ENCODE measurements around the gene SMARCD3. TPM values are rescaled to one million over a fixed set of nuclear protein-coding genes. Genes with fewer than 3 reads are reported as not detected.

Gene SMARCD3
- total RNA-seq, 1 experiment from 2014 or later = 27.8 TPM

DNA sequence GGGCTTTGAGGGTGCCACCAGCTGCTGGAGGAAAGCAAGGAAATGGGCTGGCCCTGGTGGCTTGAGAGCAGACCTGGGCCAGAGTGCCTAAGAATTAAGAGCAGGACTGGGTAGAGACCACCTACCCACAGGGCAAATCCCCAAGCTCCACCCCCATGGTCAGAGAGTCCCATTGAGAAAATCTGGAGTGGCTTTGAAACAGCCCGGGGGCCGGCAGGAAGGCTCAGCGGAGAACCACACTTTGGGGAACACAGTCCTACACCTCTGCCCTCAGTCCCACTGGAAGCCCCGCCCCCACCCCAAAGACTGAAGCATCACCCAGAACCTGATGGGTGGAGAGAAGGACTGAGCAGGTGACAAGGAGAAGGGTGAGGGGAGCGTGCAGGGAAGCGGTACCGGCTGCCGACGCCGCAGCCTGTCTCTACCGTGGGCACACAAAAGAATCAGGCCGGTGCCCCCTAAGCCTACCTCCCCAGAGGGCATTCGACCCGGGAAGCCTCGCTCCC lies 3.6 kb downstream of the SMARCD3 start:
- no peaks in the 10 kb centered on the region for H3K9me3 ChIP-seq (ENCODE audit: control insufficient read depth, insufficient read depth, low read depth, low read length)
- POLR2A ChIA-PET = no interaction called here
- intact Hi-C loops (cut with micrococcal nuclease; ENCODE audit: unreplicated experiment) (no loop called here), in situ Hi-C loops (cut with HindIII; ENCODE audit: low pct_unique_long_range_greater_than_20kb, low sequenced_read_pairs) (no loop called here)
- DNase-seq (ENCODE audit: low read depth, low spot score) (no peak), ATAC-seq (no peak)
- BruUV-seq (replicated peaks) = no TSS peak
- peak overlapping the region; percentile 16 to 32; a peak in 3 of 4 replicates for H3K4me3 ChIP-seq (ENCODE audit: low read depth in 2 of 2, low read length in 2 of 2)
- H3K27ac ChIP-seq (ENCODE audit: low read length) = no peak overlapping the region
- no peaks in the 10 kb centered on the region; the same call in 1 of the 2 replicates for H3K36me3 ChIP-seq (ENCODE audit: control insufficient read depth, insufficient read depth, low read length)
- H3K27me3 ChIP-seq (ENCODE audit: control insufficient read depth, insufficient read depth, low read length) = no peaks in the 10 kb centered on the region
- peaks cover 31% of the 10 kb centered on the region for H3K4me1 ChIP-seq (ENCODE audit: control insufficient read depth, insufficient read depth, low read length)
- no peak for TF ChIP-seq SIN3A (IDR thresholded peaks at IDR 0.05; ENCODE audit: borderline replicate concordance, insufficient read depth, low read depth, low read length)
- CTCF ChIA-PET = interaction anchor here (1.0 kb wide), 3 partner anchors 11 to 18 kb away, joined by 3 to 5 read pairs (median 4); partner anchors contain the start of genes ABCF2 and CHPF2

DNA sequence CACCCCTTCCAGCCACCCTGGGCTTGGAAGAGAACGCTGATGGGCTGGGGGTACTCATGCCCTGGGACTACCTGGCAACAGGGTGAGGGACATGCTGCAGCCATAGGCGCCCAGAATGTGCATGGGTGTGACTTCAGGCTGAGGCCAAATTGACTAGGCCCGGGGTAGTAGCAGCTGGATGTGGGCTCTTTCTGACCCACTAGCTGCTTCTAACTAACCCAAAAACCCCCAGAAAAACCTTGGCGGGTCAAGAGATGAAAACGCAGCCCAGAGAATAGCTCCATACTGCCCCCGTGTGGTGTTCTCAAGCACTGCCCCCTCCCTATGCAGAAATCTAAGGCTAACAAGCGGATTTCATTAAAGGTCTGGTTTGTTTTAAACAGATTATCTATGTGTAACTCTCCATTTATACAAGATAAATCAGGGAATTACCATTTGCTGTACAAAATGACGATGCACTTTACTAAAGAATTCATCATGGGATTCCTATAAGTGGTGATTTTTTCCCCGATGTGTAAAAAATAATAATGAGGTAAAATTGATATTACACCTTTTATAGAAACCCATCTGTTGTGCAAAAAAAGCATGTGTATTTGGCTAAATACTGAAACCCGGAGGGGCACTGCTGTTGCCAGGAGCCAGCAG lies 4.2 kb downstream of the SMARCD3 start:
- in situ Hi-C loops (cut with HindIII; ENCODE audit: low pct_unique_long_range_greater_than_20kb, low sequenced_read_pairs) = no loop called here
- ChIA-PET CTCF (interaction anchor here (0.6 to 1.0 kb wide), 4 partner anchors 11 to 215 kb away, joined by 3 to 5 read pairs (median 4); partner anchors contain the start of genes ABCF2 and CHPF2), POLR2A (interaction anchor here (0.7 kb wide), 1 partner anchor 52 kb away, joined by 5 read pairs; no protein-coding TSS in a partner anchor)
- intact Hi-C loops (cut with micrococcal nuclease; ENCODE audit: unreplicated experiment) = no loop called here
- H3K4me3 ChIP-seq (ENCODE audit: low read depth in 2 of 2, low read length in 2 of 2) = no peak overlapping the region
- no peaks in the 10 kb centered on the region for H3K27me3 ChIP-seq (ENCODE audit: control insufficient read depth, insufficient read depth, low read length)
- H3K36me3 ChIP-seq (ENCODE audit: control insufficient read depth, insufficient read depth, low read length) = no peaks in the 10 kb centered on the region; the same call in 1 of the 2 replicates
- BruUV-seq (replicated peaks) = no TSS peak
- no peak overlapping the region for H3K27ac ChIP-seq (ENCODE audit: low read length)
- ATAC-seq (no peak), DNase-seq (ENCODE audit: low read depth, low spot score) (no peak)
- no peaks in the 10 kb centered on the region for H3K9me3 ChIP-seq (ENCODE audit: control insufficient read depth, insufficient read depth, low read depth, low read length)
- peaks cover 26% of the 10 kb centered on the region for H3K4me1 ChIP-seq (ENCODE audit: control insufficient read depth, insufficient read depth, low read length)
- TF ChIP-seq SIN3A (IDR thresholded peaks at IDR 0.05; ENCODE audit: borderline replicate concordance, insufficient read depth, low read depth, low read length) (no peak), TCF7L2 (IDR thresholded peaks at IDR 0.05; ENCODE audit: low read depth, low read length) (no peak), POLR2AphosphoS5 (IDR thresholded peaks at IDR 0.05; ENCODE audit: low read depth, low read length) (no peak)
- TF ChIP-seq, protein P1, sequence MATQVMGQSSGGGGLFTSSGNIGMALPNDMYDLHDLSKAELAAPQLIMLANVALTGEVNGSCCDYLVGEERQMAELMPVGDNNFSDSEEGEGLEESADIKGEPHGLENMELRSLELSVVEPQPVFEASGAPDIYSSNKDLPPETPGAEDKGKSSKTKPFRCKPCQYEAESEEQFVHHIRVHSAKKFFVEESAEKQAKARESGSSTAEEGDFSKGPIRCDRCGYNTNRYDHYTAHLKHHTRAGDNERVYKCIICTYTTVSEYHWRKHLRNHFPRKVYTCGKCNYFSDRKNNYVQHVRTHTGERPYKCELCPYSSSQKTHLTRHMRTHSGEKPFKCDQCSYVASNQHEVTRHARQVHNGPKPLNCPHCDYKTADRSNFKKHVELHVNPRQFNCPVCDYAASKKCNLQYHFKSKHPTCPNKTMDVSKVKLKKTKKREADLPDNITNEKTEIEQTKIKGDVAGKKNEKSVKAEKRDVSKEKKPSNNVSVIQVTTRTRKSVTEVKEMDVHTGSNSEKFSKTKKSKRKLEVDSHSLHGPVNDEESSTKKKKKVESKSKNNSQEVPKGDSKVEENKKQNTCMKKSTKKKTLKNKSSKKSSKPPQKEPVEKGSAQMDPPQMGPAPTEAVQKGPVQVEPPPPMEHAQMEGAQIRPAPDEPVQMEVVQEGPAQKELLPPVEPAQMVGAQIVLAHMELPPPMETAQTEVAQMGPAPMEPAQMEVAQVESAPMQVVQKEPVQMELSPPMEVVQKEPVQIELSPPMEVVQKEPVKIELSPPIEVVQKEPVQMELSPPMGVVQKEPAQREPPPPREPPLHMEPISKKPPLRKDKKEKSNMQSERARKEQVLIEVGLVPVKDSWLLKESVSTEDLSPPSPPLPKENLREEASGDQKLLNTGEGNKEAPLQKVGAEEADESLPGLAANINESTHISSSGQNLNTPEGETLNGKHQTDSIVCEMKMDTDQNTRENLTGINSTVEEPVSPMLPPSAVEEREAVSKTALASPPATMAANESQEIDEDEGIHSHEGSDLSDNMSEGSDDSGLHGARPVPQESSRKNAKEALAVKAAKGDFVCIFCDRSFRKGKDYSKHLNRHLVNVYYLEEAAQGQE (IDR thresholded peaks at IDR 0.05; ENCODE audit: insufficient read depth in 1 of 2, low read depth in 2 of 2, low read length in 1 of 2) = no peak
- TF ChIP-seq, protein P2, sequence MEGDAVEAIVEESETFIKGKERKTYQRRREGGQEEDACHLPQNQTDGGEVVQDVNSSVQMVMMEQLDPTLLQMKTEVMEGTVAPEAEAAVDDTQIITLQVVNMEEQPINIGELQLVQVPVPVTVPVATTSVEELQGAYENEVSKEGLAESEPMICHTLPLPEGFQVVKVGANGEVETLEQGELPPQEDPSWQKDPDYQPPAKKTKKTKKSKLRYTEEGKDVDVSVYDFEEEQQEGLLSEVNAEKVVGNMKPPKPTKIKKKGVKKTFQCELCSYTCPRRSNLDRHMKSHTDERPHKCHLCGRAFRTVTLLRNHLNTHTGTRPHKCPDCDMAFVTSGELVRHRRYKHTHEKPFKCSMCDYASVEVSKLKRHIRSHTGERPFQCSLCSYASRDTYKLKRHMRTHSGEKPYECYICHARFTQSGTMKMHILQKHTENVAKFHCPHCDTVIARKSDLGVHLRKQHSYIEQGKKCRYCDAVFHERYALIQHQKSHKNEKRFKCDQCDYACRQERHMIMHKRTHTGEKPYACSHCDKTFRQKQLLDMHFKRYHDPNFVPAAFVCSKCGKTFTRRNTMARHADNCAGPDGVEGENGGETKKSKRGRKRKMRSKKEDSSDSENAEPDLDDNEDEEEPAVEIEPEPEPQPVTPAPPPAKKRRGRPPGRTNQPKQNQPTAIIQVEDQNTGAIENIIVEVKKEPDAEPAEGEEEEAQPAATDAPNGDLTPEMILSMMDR (IDR thresholded peaks at IDR 0.05) = peak; percentile 92

Measured in Panc1 (cell line).